HFF-Myc (cell line): ENCODE measurements around the gene EVI2A.
A peak's percentile ranks its signal among the peaks of the same experiment; 100 is the strongest.
"Not testable (repeated sequence)": the region's sequence is repeated elsewhere in the genome, so short reads cannot be mapped to it uniquely, and the experiment has no call there.

Source experiments
- DNase-seq: peaks from one replicate; pipeline ENCODE4 v3.0.0-alpha.2; 2011; ENCODE audit warnings: low read depth; ENCODE audit errors: extremely low read depth
- H3K4me3 ChIP-seq: replicated peaks from 2 replicates; pipeline ENCODE4 v1.5.1; 2011; ENCODE audit warnings: low read depth, mild to moderate bottlenecking, control low read depth, low read length
- TF ChIP-seq, protein P1 (sequence below): IDR thresholded peaks from 2 replicates; pipeline ENCODE4 v1.5.1; 2012; ENCODE audit warnings: mild to moderate bottlenecking, low read depth, low read length, control low read depth; ENCODE audit errors: missing control alignments

Gene EVI2A

DNA sequence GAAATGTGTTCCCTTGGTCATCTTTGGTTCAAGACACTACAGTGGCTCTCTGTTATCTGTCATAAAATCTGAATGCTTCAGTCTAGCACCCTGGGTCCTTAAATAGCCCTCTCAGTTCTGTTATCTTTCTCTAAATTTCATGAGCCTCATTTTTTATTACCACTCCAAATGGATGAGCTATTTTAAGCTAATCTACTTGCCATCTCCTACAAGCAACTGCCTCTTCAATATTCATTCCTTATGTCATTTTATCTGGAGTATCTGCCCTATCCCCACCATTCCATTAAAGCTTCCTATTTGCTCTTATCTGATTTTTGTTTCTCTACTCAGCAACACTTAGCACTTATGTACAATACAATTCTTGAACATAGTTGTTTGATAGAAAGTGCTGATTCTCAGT lies 28.0 kb upstream of the EVI2A start:
- H3K4me3 ChIP-seq = no peak overlapping the region
- no peak for DNase-seq
- TF ChIP-seq, protein P1, sequence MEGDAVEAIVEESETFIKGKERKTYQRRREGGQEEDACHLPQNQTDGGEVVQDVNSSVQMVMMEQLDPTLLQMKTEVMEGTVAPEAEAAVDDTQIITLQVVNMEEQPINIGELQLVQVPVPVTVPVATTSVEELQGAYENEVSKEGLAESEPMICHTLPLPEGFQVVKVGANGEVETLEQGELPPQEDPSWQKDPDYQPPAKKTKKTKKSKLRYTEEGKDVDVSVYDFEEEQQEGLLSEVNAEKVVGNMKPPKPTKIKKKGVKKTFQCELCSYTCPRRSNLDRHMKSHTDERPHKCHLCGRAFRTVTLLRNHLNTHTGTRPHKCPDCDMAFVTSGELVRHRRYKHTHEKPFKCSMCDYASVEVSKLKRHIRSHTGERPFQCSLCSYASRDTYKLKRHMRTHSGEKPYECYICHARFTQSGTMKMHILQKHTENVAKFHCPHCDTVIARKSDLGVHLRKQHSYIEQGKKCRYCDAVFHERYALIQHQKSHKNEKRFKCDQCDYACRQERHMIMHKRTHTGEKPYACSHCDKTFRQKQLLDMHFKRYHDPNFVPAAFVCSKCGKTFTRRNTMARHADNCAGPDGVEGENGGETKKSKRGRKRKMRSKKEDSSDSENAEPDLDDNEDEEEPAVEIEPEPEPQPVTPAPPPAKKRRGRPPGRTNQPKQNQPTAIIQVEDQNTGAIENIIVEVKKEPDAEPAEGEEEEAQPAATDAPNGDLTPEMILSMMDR = no peak

DNA sequence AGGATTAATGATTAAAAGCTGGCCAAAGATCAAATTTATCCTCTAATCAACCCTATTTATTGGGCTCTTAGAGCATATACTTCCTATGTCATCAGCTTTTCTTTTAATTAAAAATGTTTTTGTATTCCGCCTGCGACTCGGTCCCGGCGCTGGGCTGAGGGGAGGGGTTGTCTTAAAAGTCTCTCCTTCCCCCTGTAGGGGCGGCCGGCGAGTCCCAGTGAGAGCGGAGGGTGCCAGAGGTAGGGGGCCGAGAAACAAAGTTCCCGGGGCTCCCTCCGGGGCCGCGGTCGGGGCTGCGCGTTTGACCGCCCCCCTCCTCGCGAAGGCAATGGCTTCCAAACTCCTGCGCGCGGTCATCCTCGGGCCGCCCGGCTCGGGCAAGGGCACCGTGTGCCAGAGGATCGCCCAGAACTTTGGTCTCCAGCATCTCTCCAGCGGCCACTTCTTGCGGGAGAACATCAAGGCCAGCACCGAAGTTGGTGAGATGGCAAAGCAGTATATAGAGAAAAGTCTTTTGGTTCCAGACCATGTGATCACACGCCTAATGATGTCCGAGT lies 23.8 kb upstream of the EVI2A start:
- DNase-seq, H3K4me3 ChIP-seq: not testable (repeated sequence)

DNA sequence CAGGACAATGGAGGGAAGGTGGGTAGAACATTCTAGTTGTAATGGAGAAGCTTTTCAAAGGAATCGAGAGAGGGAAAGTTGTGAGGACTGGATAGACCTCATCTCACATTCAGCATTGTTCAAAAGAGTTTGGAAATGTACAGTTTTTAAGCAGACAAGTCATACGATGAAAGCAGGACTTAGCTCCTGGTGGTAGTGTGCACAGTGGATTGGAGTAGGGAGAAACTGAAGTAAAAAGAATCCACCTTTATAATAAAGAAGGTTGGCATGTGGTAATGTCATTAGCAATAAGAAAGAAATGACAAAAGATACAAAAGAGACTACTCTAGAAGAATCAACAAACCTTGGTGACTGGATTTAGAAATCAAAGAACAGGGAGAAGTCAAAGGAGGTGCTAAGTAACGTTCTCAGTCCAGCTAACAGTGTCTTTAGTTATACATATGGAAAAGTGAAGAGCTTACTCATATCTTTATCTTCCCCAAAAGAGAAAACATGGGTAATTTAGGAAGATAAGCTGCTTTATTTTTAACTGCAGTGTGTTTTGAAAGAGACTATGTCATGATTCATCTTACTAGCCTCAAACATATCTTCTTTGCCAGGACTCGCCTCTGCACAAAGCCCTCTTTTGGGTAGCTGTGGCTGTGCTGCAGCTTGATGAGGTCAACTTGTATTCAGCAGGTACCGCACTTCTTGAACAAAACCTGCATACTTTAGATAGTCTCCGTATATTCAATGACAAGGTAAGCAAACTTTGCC lies 18.7 kb upstream of the EVI2A start:
- no peak overlapping the region for H3K4me3 ChIP-seq
- DNase-seq = no peak
- TF ChIP-seq, protein P1 = no peak

DNA sequence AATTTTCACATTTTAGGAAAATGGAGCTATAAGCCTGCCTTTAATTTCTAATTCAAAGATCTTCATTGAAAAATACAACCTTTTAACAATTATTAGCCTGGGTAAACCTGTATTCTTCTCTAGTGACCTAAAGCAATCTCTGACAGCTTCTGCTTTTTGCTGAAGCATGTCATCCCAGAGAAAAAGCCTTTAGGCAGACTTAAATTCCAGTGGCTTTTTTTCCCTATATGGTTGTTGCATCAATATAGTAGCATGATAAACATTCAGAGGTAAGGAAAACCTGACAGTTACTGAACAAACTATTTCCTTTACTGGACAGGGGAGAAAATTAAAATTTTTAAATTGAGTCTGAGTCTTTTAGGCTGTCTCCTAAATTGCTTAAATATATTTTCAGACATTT lies 7.8 kb upstream of the EVI2A start:
- DNase-seq = no peak
- H3K4me3 ChIP-seq = no peak overlapping the region
- TF ChIP-seq, protein P1 = no peak

DNA sequence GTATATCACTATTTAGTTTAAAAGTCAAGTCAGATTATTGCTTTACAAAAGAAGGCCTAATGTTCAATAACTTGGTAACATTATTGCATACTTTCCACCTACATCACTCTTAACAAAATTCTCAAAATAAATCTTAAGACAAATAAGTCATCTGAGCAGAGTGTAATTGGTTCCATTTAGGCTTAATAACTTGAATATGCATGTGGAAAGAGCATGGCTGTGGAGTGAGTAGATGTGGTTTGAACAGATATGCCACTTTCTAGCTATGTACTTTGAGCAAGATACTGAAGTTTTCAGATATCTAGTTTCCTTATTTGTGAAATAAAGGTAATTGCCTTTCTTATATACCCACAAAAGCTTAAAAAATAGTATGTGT lies 6.7 kb upstream of the EVI2A start:
- TF ChIP-seq, protein P1 = no peak
- DNase-seq = peak; percentile 15
- no peak overlapping the region for H3K4me3 ChIP-seq

DNA sequence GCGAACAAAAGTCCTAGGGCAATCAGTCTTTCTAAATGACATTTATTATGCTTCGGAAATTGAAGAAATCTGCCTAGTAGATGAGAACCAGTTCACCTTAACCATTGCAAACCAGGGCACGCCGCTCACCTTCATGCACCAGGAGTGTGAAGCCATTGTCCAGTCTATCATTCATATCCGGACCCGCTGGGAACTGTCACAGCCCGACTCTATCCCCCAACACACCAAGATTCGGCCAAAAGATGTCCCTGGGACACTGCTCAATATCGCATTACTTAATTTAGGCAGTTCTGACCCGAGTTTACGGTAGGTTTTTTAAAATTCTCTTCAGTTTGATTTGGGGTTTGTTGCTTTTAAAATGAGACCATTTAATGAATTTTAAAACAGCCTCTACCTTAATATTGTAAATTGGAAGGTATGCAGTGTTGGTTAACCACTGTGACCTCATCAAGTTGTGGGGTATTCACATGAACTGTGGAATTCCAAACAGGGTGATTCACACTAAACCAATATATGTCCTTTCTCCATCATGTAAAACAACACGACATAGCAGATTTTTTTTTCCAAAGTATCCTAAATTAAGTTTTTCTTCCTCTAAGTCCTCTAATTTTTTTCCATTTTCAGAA lies 6.2 kb upstream of the EVI2A start:
- no peak overlapping the region for H3K4me3 ChIP-seq
- peak; percentile 50 for DNase-seq
- TF ChIP-seq, protein P1 = no peak

DNA sequence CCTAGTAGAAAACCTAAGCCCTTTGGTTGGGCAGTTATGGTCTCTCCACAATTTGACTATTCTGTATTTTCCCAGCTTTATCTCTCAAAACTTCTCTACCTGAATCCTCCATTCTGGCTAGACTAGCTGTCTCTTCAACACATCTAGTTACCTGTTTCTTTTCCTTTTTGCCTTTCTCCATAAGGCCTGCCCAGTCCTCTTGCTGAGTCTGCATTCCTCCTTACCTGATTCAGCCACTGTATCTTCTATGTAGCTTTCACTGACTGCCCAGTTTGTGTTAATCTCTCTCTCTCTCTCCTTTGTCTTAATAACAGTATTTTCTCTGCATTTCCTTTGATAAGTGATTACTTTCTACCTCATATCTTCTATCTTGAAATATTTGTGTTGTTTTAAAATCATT lies 2.1 kb upstream of the EVI2A start:
- TF ChIP-seq, protein P1 = no peak
- H3K4me3 ChIP-seq = no peak overlapping the region
- no peak for DNase-seq
